ENCODE data around the gene SCN5A. TPM values are rescaled to one million over a fixed set of nuclear protein-coding genes. Genes with fewer than 3 reads are reported as not detected.

Gene SCN5A
- total and polyA plus RNA-seq, 2 of the 8 experiments (the other 6 are each of a cell fraction or from before 2014, with no cell fraction given) = 4.8 to 11.4 TPM

GRCh38 chr3:38575279-38575843, 74.1 kb downstream of the SCN5A start:
- no peak overlapping the region for H3K4ac ChIP-seq (replicated peaks; ENCODE audit: insufficient read length, low read depth, low read length)
- no peak overlapping the region for H3K14ac ChIP-seq (ENCODE audit: insufficient read length)
- no peaks in the 10 kb centered on the region for H3K79me2 ChIP-seq (ENCODE audit: control insufficient read depth in 1 of 2, insufficient read depth in 2 of 2, low read length in 2 of 2)
- no peak overlapping the region for H2BK15ac ChIP-seq (ENCODE audit: low read length)
- H2AFZ ChIP-seq (ENCODE audit: low read length) = no peak overlapping the region
- H3K23ac ChIP-seq (ENCODE audit: insufficient read length) = no peak overlapping the region
- no peak overlapping the region for H2AK5ac ChIP-seq (ENCODE audit: low read depth, low read length)
- H4K8ac ChIP-seq (ENCODE audit: extremely low read depth, insufficient read depth, low read length) = peak overlapping the region; percentile 51; the same call in 1 of the 2 replicates
- TF ChIP-seq CEBPB (IDR thresholded peaks at IDR 0.05; ENCODE audit: low read depth, low read length) = peak; percentile 80
- TF ChIP-seq SP1 (IDR thresholded peaks at IDR 0.05; ENCODE audit: low read depth, low read length) = no peak
- H3K23me2 ChIP-seq (ENCODE audit: low read depth, low read length) = no peaks in the 10 kb centered on the region; the same call in 1 of the 2 replicates
- H2BK5ac ChIP-seq (ENCODE audit: low read depth, low read length) = no peak overlapping the region
- H4K20me1 ChIP-seq (replicated peaks in 1 of 2; ENCODE audit: control insufficient read depth in 1 of 2, insufficient read depth in 2 of 2, low read length in 2 of 2) = no peaks in the 10 kb centered on the region
- ChIA-PET CTCF (ENCODE audit: partially characterized antibody) (interaction anchor here (1.0 to 4.6 kb wide), 6 partner anchors 14 to 80 kb away, joined by 3 to 15 read pairs (median 4); no protein-coding TSS in a partner anchor), POLR2A (ENCODE audit: partially characterized antibody) (no interaction called here)
- H3K4me2 ChIP-seq (ENCODE audit: insufficient read depth in 1 of 2, low read depth in 2 of 2, low read length in 2 of 2) = no peak overlapping the region
- no peak overlapping the region for H4K91ac ChIP-seq (replicated peaks; ENCODE audit: insufficient read length, low read length)
- WGBS, 2 experiments (ENCODE audit: extremely low coverage in 1 of 2, insufficient coverage in 1 of 2, insufficient read length in 1 of 2, insufficient replicate concordance in 2 of 2, low coverage in 1 of 2, low lambda C conversion rate in 2 of 2, missing lambda C conversion rate in 1 of 2) = 90% methylated on average over 18 of the region's 18 CpGs; no CpG with 5 or more reads in 1 of the 2 experiments
- H3K9ac ChIP-seq (replicated peaks in 1 of 4; ENCODE audit: extremely low read depth in 1 of 4, low read depth in 3 of 4, low read length in 3 of 4) = no peak overlapping the region
- H2BK20ac ChIP-seq (ENCODE audit: low read length) = no peak overlapping the region
- H3K79me1 ChIP-seq (ENCODE audit: low read depth, low read length) = no peaks in the 10 kb centered on the region
- FAIRE-seq (no peak), DNase-seq (ENCODE audit: low read depth in 1 of 2, low spot score in 2 of 2) (no peak)
- H3K4me3 ChIP-seq (ENCODE audit: extremely low read depth in 1 of 4, insufficient read depth in 2 of 4, low read depth in 3 of 4, low read length in 4 of 4) = no peak overlapping the region
- no peak overlapping the region for H3K56ac ChIP-seq (replicated peaks; ENCODE audit: insufficient read length, low read depth, low read length)
- no peak overlapping the region for H2BK12ac ChIP-seq (ENCODE audit: low read depth, low read length)
- no peaks in the 10 kb centered on the region for H3K36me3 ChIP-seq (ENCODE audit: control insufficient read depth in 2 of 4, insufficient read depth in 4 of 4, low read length in 3 of 4)
- no peaks in the 10 kb centered on the region for H3K9me3 ChIP-seq (ENCODE audit: insufficient read depth in 2 of 2, low read depth in 1 of 2, low read length in 1 of 2)
- no peak overlapping the region for H3K27ac ChIP-seq (ENCODE audit: low read depth, low read length)
- H3K27me3 ChIP-seq (replicated peaks in 1 of 4; ENCODE audit: control insufficient read depth in 3 of 4, extremely low read depth in 1 of 4, insufficient read depth in 3 of 4, low read length in 3 of 4) = no peaks in the 10 kb centered on the region; a peak in 2 of 7 replicates
- no peak overlapping the region for H4K5ac ChIP-seq (ENCODE audit: insufficient read length, low read depth, low read length)
- H3K4me1 ChIP-seq (replicated peaks in 1 of 4; ENCODE audit: control insufficient read depth in 3 of 4, insufficient read depth in 4 of 4, low read length in 3 of 4) = peaks cover 0 to 13% (median 0%) of the 10 kb centered on the region in 4 experiments; a peak in 2 of 7 replicates
- no peak overlapping the region for H2BK120ac ChIP-seq (replicated peaks; ENCODE audit: low read depth, low read length)
- no peak overlapping the region for H3K18ac ChIP-seq (ENCODE audit: extremely low read depth, low read length)
